CD4-positive, alpha-beta T cell (primary cell): ENCODE data around the gene STARD7. TPM values are rescaled to one million over a fixed set of nuclear protein-coding genes. Genes with fewer than 3 reads are reported as not detected.
A peak's percentile ranks its signal among the peaks of the same experiment; 100 is the strongest.

ENCODE experiments used
- ATAC-seq: fragments of 200-7000 bp; cut with Tn5 transposase; one replicate; pipeline ENCODE4 v1.10.0; 2022; ENCODE audit warnings: mild to moderate bottlenecking; ENCODE audit not compliant: poor library complexity
- CTCF ChIA-PET: fragments of 350-600 bp; sonication (Branson Sonifier 250); formaldehyde crosslinking; loops from one replicate; lab custom pipeline; 2021; ENCODE audit warnings: antibody characterized with exemption, inconsistent platforms; lab: Charles Lee
- POLR2A ChIA-PET: fragments of 350-600 bp; sonication (Branson Sonifier 250); formaldehyde crosslinking; loops from one replicate; lab custom pipeline; 2021; ENCODE audit warnings: antibody characterized with exemption, inconsistent platforms; lab: Charles Lee
- DNase-seq, 14 experiments: peaks; one replicate each; pipeline ENCODE4 v3.0.0-alpha.2; 2013 to 2020; ENCODE audit warnings: mixed read lengths in 2 of 14
- H3K27ac ChIP-seq, 2 donors: one replicate each; pipeline versions ENCODE4 v1.5.1 to v1.7.0; 2013; ENCODE audit warnings: low read length in 2 of 2, low read depth in 1 of 2, mild to moderate bottlenecking in 1 of 2
- H3K27me3 ChIP-seq, 2 experiments: 1 replicate in 1 of 2; 2 replicates in 1 of 2; pipeline versions ENCODE4 v1.6.1 to v1.7.0; 2013; ENCODE audit warnings: low read length in 2 of 2, control low read depth in 1 of 2, mild to moderate bottlenecking in 1 of 2, moderate library complexity in 1 of 2; ENCODE audit not compliant: insufficient read depth in 2 of 2, control insufficient read depth in 1 of 2
- H3K36me3 ChIP-seq: one replicate; pipeline ENCODE4 v1.6.1; 2013; ENCODE audit warnings: low read length, control low read depth; ENCODE audit not compliant: insufficient read depth
- H3K4me1 ChIP-seq: one replicate; pipeline ENCODE4 v1.6.1; 2013; ENCODE audit warnings: low read length, control low read depth; ENCODE audit not compliant: insufficient read depth
- H3K4me3 ChIP-seq: one replicate; pipeline ENCODE4 v1.5.1; 2013; ENCODE audit warnings: mild to moderate bottlenecking, low read length, moderate library complexity
- H3K9me3 ChIP-seq, 2 experiments: 1 replicate in 1 of 2; 2 replicates in 1 of 2; pipeline versions ENCODE4 v1.6.1 to v1.7.0; 2013; ENCODE audit warnings: low read length in 2 of 2, mild to moderate bottlenecking in 2 of 2, control low read depth in 1 of 2, moderate library complexity in 1 of 2; ENCODE audit not compliant: control insufficient read depth in 1 of 2, insufficient read depth in 1 of 2
- H3K27ac Mint-ChIP-seq: one replicate; pipeline ENCODE4 v1.8.0; 2020; ENCODE audit warnings: mixed read lengths
- H3K27me3 Mint-ChIP-seq: one replicate; pipeline ENCODE4 v1.8.0; 2021; ENCODE audit warnings: mixed read lengths
- H3K36me3 Mint-ChIP-seq: one replicate; pipeline ENCODE4 v1.8.0; 2021; ENCODE audit warnings: low read depth, mixed read lengths
- H3K4me1 Mint-ChIP-seq: one replicate; pipeline ENCODE4 v1.8.0; 2021; ENCODE audit warnings: low read depth, mixed read lengths
- H3K4me3 Mint-ChIP-seq: one replicate; pipeline ENCODE4 v1.8.0; 2020; ENCODE audit warnings: mild to moderate bottlenecking, mixed read lengths
- H3K9me3 Mint-ChIP-seq: one replicate; pipeline ENCODE4 v1.8.0; 2020; ENCODE audit warnings: mixed read lengths
- intact Hi-C, 2 experiments: fragments of 100-400 bp; cut with DNase I in 1 of 2; cut with micrococcal nuclease in 1 of 2; formaldehyde crosslinking; loops; one replicate each; pipeline versions ENCODE4 v1.15.1 to v1.9.0; 2023 to 2025; cut with DNase I, micrococcal nuclease
- total RNA-seq, 174 experiments: library from RNA in 2 of 174; stranded (reverse) in 2 of 174; gene quantifications; one replicate each; pipeline ENCODE4 v1.2.3 and lab custom pipeline; 2021 to 2026
- TF ChIP-seq, protein P1 (sequence below): fragments of 200-600 bp; IDR thresholded peaks from one replicate; pipeline ENCODE4 v1.8.0; 2022; ENCODE audit warnings: antibody characterized with exemption, mild to moderate bottlenecking

The STARD7 gene
- total RNA-seq, 2 experiments from 2014 or later, result 57.4 to 58.6 TPM

DNA sequence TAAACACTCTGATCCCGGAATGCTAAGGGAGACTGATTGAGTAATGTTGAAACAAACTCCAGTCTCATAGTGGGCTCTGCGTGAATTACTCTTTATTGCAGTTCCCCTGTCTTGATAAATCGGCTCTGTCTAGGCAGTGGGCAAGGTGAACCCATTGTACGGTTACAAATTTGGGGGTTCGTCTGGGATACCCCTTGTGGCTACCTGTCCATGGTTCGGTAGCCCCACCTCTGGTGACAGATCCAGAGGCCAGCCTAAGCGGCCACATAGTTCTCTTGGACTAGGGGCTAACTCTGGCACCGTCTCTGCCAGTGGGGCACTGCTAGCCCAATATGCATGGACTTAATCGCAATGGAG, 1.1 kb upstream of the STARD7 start:
- Histone ChIP-seq H3K4me1 (peaks cover 39% of the 10 kb centered on the region), H3K4me3 (no peak overlapping the region), H3K36me3 (no peaks in the 10 kb centered on the region), H3K9me3 (no peaks in the 10 kb centered on the region), H3K27ac (no peak overlapping the region), H3K27me3 (no peaks in the 10 kb centered on the region)
- Mint-ChIP-seq H3K4me3 (peak overlapping the region; percentile 96), H3K27ac (peak overlapping the region; percentile 89), H3K4me1 (peaks cover 44% of the 10 kb centered on the region), H3K36me3 (peaks cover 35% of the 10 kb centered on the region), H3K9me3 (no peaks in the 10 kb centered on the region), H3K27me3 (no peaks in the 10 kb centered on the region)
- CTCF ChIA-PET, result interaction anchor here (0.8 kb wide), 1 partner anchor 9 kb away, joined by 3 read pairs; no protein-coding TSS in a partner anchor
- ATAC-seq, result no peak
- intact Hi-C loops, result loop anchor here (2.0 to 10.0 kb wide), 6 partner anchors 62 to 323 kb away; partner anchors contain the start of genes DUSP2 (in 2 of the 2), ITPRIPL1 (in 1 of the 2) and NEURL3 (in 1 of the 2)
- POLR2A ChIA-PET, result interaction anchor here (2.2 to 2.3 kb wide), 3 partner anchors 33 to 64 kb away, joined by 5 to 26 read pairs (median 20); partner anchors contain the start of gene DUSP2
- TF ChIP-seq, protein P1, sequence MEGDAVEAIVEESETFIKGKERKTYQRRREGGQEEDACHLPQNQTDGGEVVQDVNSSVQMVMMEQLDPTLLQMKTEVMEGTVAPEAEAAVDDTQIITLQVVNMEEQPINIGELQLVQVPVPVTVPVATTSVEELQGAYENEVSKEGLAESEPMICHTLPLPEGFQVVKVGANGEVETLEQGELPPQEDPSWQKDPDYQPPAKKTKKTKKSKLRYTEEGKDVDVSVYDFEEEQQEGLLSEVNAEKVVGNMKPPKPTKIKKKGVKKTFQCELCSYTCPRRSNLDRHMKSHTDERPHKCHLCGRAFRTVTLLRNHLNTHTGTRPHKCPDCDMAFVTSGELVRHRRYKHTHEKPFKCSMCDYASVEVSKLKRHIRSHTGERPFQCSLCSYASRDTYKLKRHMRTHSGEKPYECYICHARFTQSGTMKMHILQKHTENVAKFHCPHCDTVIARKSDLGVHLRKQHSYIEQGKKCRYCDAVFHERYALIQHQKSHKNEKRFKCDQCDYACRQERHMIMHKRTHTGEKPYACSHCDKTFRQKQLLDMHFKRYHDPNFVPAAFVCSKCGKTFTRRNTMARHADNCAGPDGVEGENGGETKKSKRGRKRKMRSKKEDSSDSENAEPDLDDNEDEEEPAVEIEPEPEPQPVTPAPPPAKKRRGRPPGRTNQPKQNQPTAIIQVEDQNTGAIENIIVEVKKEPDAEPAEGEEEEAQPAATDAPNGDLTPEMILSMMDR, result no peak
- DNase-seq, result peak in 1 of 14 experiments; percentile 7

- no peaks in the 10 kb centered on the region for H3K27me3 ChIP-seq
- ChIA-PET POLR2A (interaction anchor here (0.6 to 2.3 kb wide), 20 partner anchors 9 to 328 kb away, joined by 3 to 26 read pairs (median 6); partner anchors contain the start of genes ARID5A, CIAO1, DUSP2 and SNRNP200), CTCF (interaction anchor here (0.7 to 1.3 kb wide), 4 partner anchors 9 to 92 kb away, joined by 3 to 7 read pairs (median 3); partner anchors contain the start of genes ADRA2B and ASTL)
- no peaks in the 10 kb centered on the region for H3K9me3 ChIP-seq
- DNase-seq, result no peak
- peak overlapping the region; percentile 85 for H3K4me3 ChIP-seq
- peak overlapping the region; percentile 57 to 87 for H3K27ac ChIP-seq
- Mint-ChIP-seq H3K4me3 (peak overlapping the region; percentile 96), H3K36me3 (peaks cover 38% of the 10 kb centered on the region), H3K27ac (peak overlapping the region; percentile 89), H3K9me3 (no peaks in the 10 kb centered on the region), H3K27me3 (no peaks in the 10 kb centered on the region), H3K4me1 (peaks cover 50% of the 10 kb centered on the region)
- H3K36me3 ChIP-seq, result no peaks in the 10 kb centered on the region
- TF ChIP-seq, protein P1, result no peak
- H3K4me1 ChIP-seq, result peaks cover 42% of the 10 kb centered on the region
- peak; percentile 0 for ATAC-seq
- intact Hi-C loops, result loop anchor here (2.0 to 10.0 kb wide), 6 partner anchors 62 to 323 kb away; partner anchors contain the start of genes DUSP2 (in 2 of the 2), ITPRIPL1 (in 1 of the 2) and NEURL3 (in 1 of the 2)
Measured at GRCh38 chr2:96209011-96209728, 543 bp upstream of the STARD7 start.

DNA sequence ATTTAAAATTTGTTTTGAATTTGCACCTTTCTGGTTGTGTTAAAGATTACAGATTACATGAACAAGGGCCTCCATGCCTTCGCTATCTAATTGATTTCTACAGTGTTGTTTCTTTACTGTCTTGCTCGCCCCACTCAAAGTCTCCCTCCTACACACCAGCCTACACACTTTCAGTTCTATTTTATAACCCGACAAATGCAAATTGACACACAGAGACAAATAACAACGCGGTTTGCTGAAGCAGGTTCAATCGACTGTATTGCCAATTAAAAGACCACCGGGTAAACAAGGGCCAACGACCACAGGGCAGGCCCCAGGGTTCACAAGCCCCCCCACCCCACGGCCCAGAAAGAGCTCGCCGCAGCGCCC, 869 bp downstream of the STARD7 start:
- H3K36me3 ChIP-seq, result no peaks in the 10 kb centered on the region
- Mint-ChIP-seq H3K4me3 (peak overlapping the region; percentile 96), H3K36me3 (peaks cover 48% of the 10 kb centered on the region), H3K27me3 (no peaks in the 10 kb centered on the region), H3K4me1 (peaks cover 64% of the 10 kb centered on the region), H3K9me3 (no peaks in the 10 kb centered on the region), H3K27ac (peak overlapping the region; percentile 89)
- ChIA-PET CTCF (interaction anchor here (1.1 to 1.6 kb wide), 5 partner anchors 13 to 91 kb away, joined by 3 to 7 read pairs (median 4); partner anchors contain the start of genes ADRA2B and ASTL), POLR2A (interaction anchor here (0.6 to 2.3 kb wide), 27 partner anchors 11 to 683 kb away, joined by 3 to 26 read pairs (median 5); partner anchors contain the start of genes ARID5A, CIAO1, DUSP2 and KANSL3)
- intact Hi-C loops, result loop anchor here (1.0 to 10.0 kb wide), 7 partner anchors 59 to 325 kb away; partner anchors contain the start of genes CIAO1 (in 2 of the 2), DUSP2 (in 2 of the 2), ITPRIPL1 (in 1 of the 2) and NEURL3 (in 1 of the 2)
- ATAC-seq (peak; percentile 14), DNase-seq (peak in 1 of 14 experiments; percentile 37)
- peaks cover 49% of the 10 kb centered on the region for H3K4me1 ChIP-seq
- H3K27ac ChIP-seq, result peak overlapping the region; percentile 55 to 87
- H3K4me3 ChIP-seq, result peak overlapping the region; percentile 85
- H3K27me3 ChIP-seq, result no peaks in the 10 kb centered on the region
- TF ChIP-seq, protein P1, result no peak
- no peaks in the 10 kb centered on the region for H3K9me3 ChIP-seq
